Breast epithelium (tissue), 3 donors: Measurements from ENCODE around the gene USP20.

Experiments
- POLR2A ChIP-seq: fragments of 450-650 bp; IDR thresholded peaks from one replicate; pipeline ENCODE4 v1.6.1; 2016; ENCODE audit warnings: antibody characterized with exemption, mild to moderate bottlenecking, moderate library complexity
- TF ChIP-seq, protein P1 (sequence below), 3 donors: fragments of 450-650 bp; IDR thresholded peaks; one replicate each; pipeline ENCODE4 v1.5.1; 2016 to 2017; ENCODE audit warnings: antibody characterized with exemption in 3 of 3, mild to moderate bottlenecking in 3 of 3, moderate library complexity in 3 of 3

DNA sequence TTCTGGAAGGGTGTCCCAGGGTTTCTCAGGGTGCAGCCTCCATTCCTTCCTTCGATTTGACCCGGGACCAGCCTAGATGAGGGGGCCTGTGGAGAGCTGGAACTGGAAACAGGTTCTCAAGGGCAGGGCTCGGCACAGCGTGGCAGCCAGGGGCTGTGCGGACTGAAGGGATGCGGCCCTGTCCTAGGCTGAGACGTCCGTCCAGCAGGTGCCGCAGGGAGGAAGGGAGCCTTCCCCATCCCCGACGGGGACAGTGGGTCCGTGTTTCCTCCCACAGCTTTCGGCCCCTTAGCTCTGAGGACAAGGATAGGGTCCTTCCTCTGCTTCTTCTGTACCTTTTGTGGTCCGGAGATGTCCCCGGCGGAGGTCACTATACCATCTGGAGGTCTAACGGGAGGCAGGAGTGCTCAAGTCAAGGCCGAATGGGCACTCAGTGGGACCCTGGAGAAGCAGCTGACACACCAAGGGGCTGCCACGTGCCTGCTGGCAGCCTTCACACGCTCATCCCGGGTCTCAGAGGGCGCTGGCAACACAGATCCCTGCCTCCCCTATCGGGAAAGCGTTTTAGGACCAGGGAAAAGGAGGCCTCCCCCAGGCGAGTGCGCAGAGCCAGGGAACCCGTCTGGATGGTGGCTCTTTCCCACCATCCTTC, 49.9 kb downstream of the USP20 start:
- TF ChIP-seq POLR2A, result no peak
- TF ChIP-seq, protein P1, sequence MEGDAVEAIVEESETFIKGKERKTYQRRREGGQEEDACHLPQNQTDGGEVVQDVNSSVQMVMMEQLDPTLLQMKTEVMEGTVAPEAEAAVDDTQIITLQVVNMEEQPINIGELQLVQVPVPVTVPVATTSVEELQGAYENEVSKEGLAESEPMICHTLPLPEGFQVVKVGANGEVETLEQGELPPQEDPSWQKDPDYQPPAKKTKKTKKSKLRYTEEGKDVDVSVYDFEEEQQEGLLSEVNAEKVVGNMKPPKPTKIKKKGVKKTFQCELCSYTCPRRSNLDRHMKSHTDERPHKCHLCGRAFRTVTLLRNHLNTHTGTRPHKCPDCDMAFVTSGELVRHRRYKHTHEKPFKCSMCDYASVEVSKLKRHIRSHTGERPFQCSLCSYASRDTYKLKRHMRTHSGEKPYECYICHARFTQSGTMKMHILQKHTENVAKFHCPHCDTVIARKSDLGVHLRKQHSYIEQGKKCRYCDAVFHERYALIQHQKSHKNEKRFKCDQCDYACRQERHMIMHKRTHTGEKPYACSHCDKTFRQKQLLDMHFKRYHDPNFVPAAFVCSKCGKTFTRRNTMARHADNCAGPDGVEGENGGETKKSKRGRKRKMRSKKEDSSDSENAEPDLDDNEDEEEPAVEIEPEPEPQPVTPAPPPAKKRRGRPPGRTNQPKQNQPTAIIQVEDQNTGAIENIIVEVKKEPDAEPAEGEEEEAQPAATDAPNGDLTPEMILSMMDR (IDR thresholded peaks at IDR 0.05), result no peak
